OCI-LY7 (cell line): ENCODE results near the gene PRR5L. TPM values are rescaled to one million over a fixed set of nuclear protein-coding genes. Genes with fewer than 3 reads are reported as not detected.

Experiments used
- BruUV-seq: library from RNA; stranded (reverse); fragments of 400-500 nt; replicated peaks from 2 replicates; lab custom pipeline; 2021; lab: Mats Ljungman, UMichigan
- CTCF ChIA-PET: fragments of 300-600 bp; sonication (Branson Sonifier 250); formaldehyde crosslinking; loops from one replicate; lab custom pipeline; 2022; ENCODE audit warnings: antibody characterized with exemption; ENCODE audit not compliant: unreplicated experiment; lab: Charles Lee
- POLR2A ChIA-PET: fragments of 300-600 bp; sonication (Branson Sonifier 250); formaldehyde crosslinking; loops from one replicate; lab custom pipeline; 2022; ENCODE audit warnings: antibody characterized with exemption; lab: Charles Lee
- DNase-seq: peaks from one replicate; pipeline ENCODE4 v3.0.0-alpha.2; 2015; ENCODE audit warnings: low spot score
- H2AFZ ChIP-seq: fragments of 200-600 bp; sonication (generic), shearing (Covaris generic); 2 replicates; pipeline ENCODE4 v1.6.1; 2014; ENCODE audit warnings: mild to moderate bottlenecking, antibody characterized with exemption, low read length, moderate library complexity
- H3K27ac ChIP-seq: fragments of 200-600 bp; sonication (generic); 2 replicates; pipeline ENCODE4 v1.5.1; 2014; ENCODE audit warnings: mixed run types, low read depth, mild to moderate bottlenecking, moderate library complexity, low read length, inconsistent platforms; ENCODE audit not compliant: poor library complexity, severe bottlenecking
- H3K36me3 ChIP-seq: fragments of 200-600 bp; sonication (generic); 2 replicates; pipeline ENCODE4 v1.6.1; 2014; ENCODE audit warnings: mild to moderate bottlenecking, antibody characterized with exemption, low read length, moderate library complexity, mixed read lengths; ENCODE audit not compliant: insufficient read depth
- H3K4me1 ChIP-seq: fragments of 200-600 bp; sonication (generic); 2 replicates; pipeline ENCODE4 v1.5.1; 2014; ENCODE audit warnings: mild to moderate bottlenecking, low read length; ENCODE audit not compliant: insufficient read depth, poor library complexity, severe bottlenecking
- H3K4me2 ChIP-seq: fragments of 200-600 bp; sonication (generic); 2 replicates; pipeline ENCODE4 v1.6.1; 2014; ENCODE audit warnings: mild to moderate bottlenecking, low read length
- H3K4me3 ChIP-seq: fragments of 200-600 bp; sonication (generic); 2 replicates; pipeline ENCODE4 v1.5.1; 2014; ENCODE audit warnings: mild to moderate bottlenecking, low read depth, low read length; ENCODE audit not compliant: poor library complexity, severe bottlenecking
- H3K79me2 ChIP-seq: fragments of 200-600 bp; sonication (generic); 2 replicates; pipeline ENCODE4 v1.6.1; 2016; ENCODE audit warnings: low read depth, mild to moderate bottlenecking, low read length, moderate library complexity, mixed read lengths; ENCODE audit not compliant: insufficient read depth
- H3K9me2 ChIP-seq: fragments of 200-600 bp; sonication (generic); 2 replicates; pipeline ENCODE4 v1.6.1; 2016; ENCODE audit warnings: mild to moderate bottlenecking, low read length, mixed read lengths; ENCODE audit not compliant: insufficient read depth
- H3K9me3 ChIP-seq: fragments of 200-600 bp; sonication (generic); 2 replicates; pipeline ENCODE4 v1.6.1; 2014; ENCODE audit warnings: mild to moderate bottlenecking, mixed run types, low read length, mixed read lengths
- H4K20me1 ChIP-seq: fragments of 200-600 bp; sonication (generic); 2 replicates; pipeline ENCODE4 v1.6.1; 2014; ENCODE audit warnings: mild to moderate bottlenecking, antibody characterized with exemption, low read length, moderate library complexity, mixed read lengths; ENCODE audit not compliant: insufficient read depth
- CTCF ChIP-seq: fragments of 200-600 bp; sonication (generic); conservative IDR thresholded peaks from 2 replicates; pipeline ENCODE4 v1.5.1; 2014; ENCODE audit warnings: mild to moderate bottlenecking, antibody characterized with exemption, low read length, moderate library complexity, mixed read lengths
- EZH2phosphoT487 ChIP-seq: fragments of 200-600 bp; sonication (generic); IDR thresholded peaks from 2 replicates; pipeline ENCODE4 v1.6.1; 2018; ENCODE audit warnings: low read depth, borderline replicate concordance, mild to moderate bottlenecking, mixed run types, antibody characterized with exemption, low read length, moderate library complexity, mixed read lengths
- intact Hi-C: fragments of 100-400 bp; cut with micrococcal nuclease; formaldehyde crosslinking; loops from one replicate; pipeline ENCODE4 v1.10.0; 2022; ENCODE audit not compliant: unreplicated experiment
- total RNA-seq, 2 experiments: library from RNA; depleted of rRNA in 1 of 2; stranded (reverse); fragments of >200 nt in 1 of 2; shearing (Covaris generic) in 1 of 2; gene quantifications; 2 replicates each; pipeline ENCODE4 v1.2.3, GENCODE V29; 2014 to 2022

The PRR5L gene
- total RNA-seq, 2 experiments from 2014 or later: not detected

DNA sequence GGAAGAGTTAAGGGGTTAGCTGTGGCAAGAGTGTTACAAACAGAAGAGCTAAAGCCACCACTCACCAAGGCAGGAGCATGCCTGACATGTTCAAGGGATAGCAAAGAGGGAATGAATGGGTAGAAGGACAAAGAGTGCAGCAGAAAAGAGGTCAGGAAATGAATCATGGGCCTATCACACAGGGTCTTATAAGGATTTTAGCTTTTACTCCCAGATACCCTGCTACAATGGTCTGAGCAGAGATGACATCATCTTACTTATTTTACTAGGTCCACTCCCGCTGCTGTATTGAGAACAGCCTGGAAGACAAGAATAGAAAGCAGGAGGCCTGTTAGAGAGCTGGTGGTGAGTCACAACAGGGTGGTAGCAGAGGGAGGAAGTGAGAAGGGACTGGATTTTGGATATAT lies 204.2 kb downstream of the PRR5L start:
- H3K9me2 ChIP-seq: no peaks in the 10 kb centered on the region
- TF ChIP-seq CTCF (no peak), EZH2phosphoT487 (no peak)
- no TSS peak for BruUV-seq
- H2AFZ ChIP-seq: no peak overlapping the region
- CTCF ChIA-PET: no interaction called here
- no peaks in the 10 kb centered on the region for H3K4me1 ChIP-seq
- no peak overlapping the region for H3K4me2 ChIP-seq
- peaks cover 50% of the 10 kb centered on the region for H3K36me3 ChIP-seq
- H3K4me3 ChIP-seq: no peak overlapping the region
- H3K79me2 ChIP-seq: no peaks in the 10 kb centered on the region; the same call in 1 of the 2 replicates
- H3K9me3 ChIP-seq: no peaks in the 10 kb centered on the region
- intact Hi-C loops: no loop called here
- POLR2A ChIA-PET: interaction anchor here (0.8 to 1.8 kb wide), 2 partner anchors 9 to 210 kb away, joined by 3 to 4 read pairs; no protein-coding TSS in a partner anchor
- no peaks in the 10 kb centered on the region for H4K20me1 ChIP-seq
- DNase-seq: no peak
- H3K27ac ChIP-seq: no peak overlapping the region

DNA sequence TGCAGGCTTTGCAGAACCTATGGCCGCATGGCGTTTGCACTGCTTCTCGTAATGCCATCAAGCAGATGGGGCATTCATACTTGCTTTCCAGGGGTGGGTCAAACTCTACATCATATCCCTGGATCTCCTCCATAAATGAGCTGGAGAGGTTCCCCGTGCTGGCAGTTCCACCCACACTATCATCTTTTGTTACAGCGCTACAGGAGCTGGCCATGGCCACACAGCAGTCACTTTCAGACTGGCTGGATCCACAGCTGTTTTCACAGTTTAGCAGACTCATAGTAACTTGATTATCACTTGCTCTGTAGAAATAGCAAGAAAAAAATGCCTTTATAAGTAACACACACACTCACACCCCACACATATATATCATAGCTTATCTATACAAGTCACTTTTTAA lies 205.1 kb downstream of the PRR5L start:
- Histone ChIP-seq H3K4me1 (no peaks in the 10 kb centered on the region), H3K27ac (no peak overlapping the region), H3K4me3 (no peak overlapping the region), H4K20me1 (peaks cover 2% of the 10 kb centered on the region; the same call in 1 of the 2 replicates), H3K9me2 (no peaks in the 10 kb centered on the region), H3K4me2 (no peak overlapping the region), H3K9me3 (no peaks in the 10 kb centered on the region), H3K36me3 (peaks cover 48% of the 10 kb centered on the region), H3K79me2 (no peaks in the 10 kb centered on the region; the same call in 1 of the 2 replicates), H2AFZ (no peak overlapping the region)
- ChIA-PET CTCF (interaction anchor here (1.8 kb wide), 1 partner anchor 8 kb away, joined by 7 read pairs; no protein-coding TSS in a partner anchor), POLR2A (interaction anchor here (0.6 to 1.8 kb wide), 4 partner anchors 19 to 715 kb away, joined by 3 to 5 read pairs (median 4); no protein-coding TSS in a partner anchor)
- BruUV-seq: no TSS peak
- TF ChIP-seq EZH2phosphoT487 (no peak), CTCF (no peak)
- intact Hi-C loops: no loop called here
- DNase-seq: no peak

- POLR2A ChIA-PET: interaction anchor here (1.3 to 1.5 kb wide), 2 partner anchors 9 to 21 kb away, joined by 5 read pairs; no protein-coding TSS in a partner anchor
These were observed 211.9 kb downstream of the PRR5L start for GRCh38 chr11:36507824-36508489.

More at GRCh38 chr11:36507824-36508489, 211.9 kb downstream of the PRR5L start:
- peaks cover 20% of the 10 kb centered on the region; the same call in 1 of the 2 replicates for H3K79me2 ChIP-seq
- TF ChIP-seq CTCF (no peak), EZH2phosphoT487 (no peak)
- no TSS peak for BruUV-seq
- no peak overlapping the region for H2AFZ ChIP-seq
- H4K20me1 ChIP-seq: peaks cover 8% of the 10 kb centered on the region; the same call in 1 of the 2 replicates
- peak overlapping the region; percentile 92 for H3K4me3 ChIP-seq
- peaks cover 6% of the 10 kb centered on the region; the same call in 1 of the 2 replicates for H3K36me3 ChIP-seq
- CTCF ChIA-PET: interaction anchor here (0.6 kb wide), 1 partner anchor 216 kb away, joined by 3 read pairs; no protein-coding TSS in a partner anchor
- H3K4me2 ChIP-seq: peak overlapping the region; percentile 69
- H3K27ac ChIP-seq: no peak overlapping the region
- intact Hi-C loops: no loop called here
- no peaks in the 10 kb centered on the region for H3K9me2 ChIP-seq
- DNase-seq: no peak
- no peaks in the 10 kb centered on the region for H3K9me3 ChIP-seq
- peaks cover 8% of the 10 kb centered on the region for H3K4me1 ChIP-seq
